IgD-negative memory B cell (primary cell): Measurements from ENCODE around the gene ATOX1. TPM values are rescaled to one million over a fixed set of nuclear protein-coding genes. Genes with fewer than 3 reads are reported as not detected.

Experiments
- H3K27ac Mint-ChIP-seq, 3 donors: one replicate each; pipeline ENCODE4 v1.8.0; 2020 to 2022; ENCODE audit warnings: mild to moderate bottlenecking in 3 of 3, mixed read lengths in 3 of 3, moderate library complexity in 1 of 3
- H3K27me3 Mint-ChIP-seq: one replicate; pipeline ENCODE4 v1.8.0; 2021; ENCODE audit warnings: mixed read lengths
- H3K36me3 Mint-ChIP-seq: one replicate; pipeline ENCODE4 v1.8.0; 2020; ENCODE audit warnings: mild to moderate bottlenecking, mixed read lengths
- H3K4me1 Mint-ChIP-seq, 3 donors: one replicate each; pipeline ENCODE4 v1.8.0; 2020 to 2022; ENCODE audit warnings: mixed read lengths in 3 of 3, mild to moderate bottlenecking in 1 of 3
- H3K4me3 Mint-ChIP-seq, 4 donors: one replicate each; pipeline ENCODE4 v1.8.0; 2020 to 2022; ENCODE audit warnings: mild to moderate bottlenecking in 4 of 4, mixed read lengths in 4 of 4, moderate library complexity in 3 of 4
- H3K9me3 Mint-ChIP-seq, 3 donors: one replicate each; pipeline ENCODE4 v1.8.0; 2020 to 2021; ENCODE audit warnings: mixed read lengths in 3 of 3, mild to moderate bottlenecking in 1 of 3
- polyA plus RNA-seq: library from polyadenylated mRNA; unstranded; fragments of 300-500 nt; fragmentation: Illumina TruSeq; gene quantifications from one replicate; pipeline ENCODE4 v1.2.3, GENCODE V29; 2021

The ATOX1 gene
- polyA plus RNA-seq, 1 donor from 2014 or later, result 76.2 TPM

- H3K4me1 Mint-ChIP-seq, result peaks cover 14 to 30% (median 15%) of the 10 kb centered on the region in 3 donors
- H3K27me3 Mint-ChIP-seq, result no peaks in the 10 kb centered on the region
- H3K36me3 Mint-ChIP-seq, result peaks cover 6% of the 10 kb centered on the region
- H3K27ac Mint-ChIP-seq, result peak overlapping the region; percentile 93 to 97 (median 96)
- H3K4me3 Mint-ChIP-seq, result peak overlapping the region in 3 of 4 donors; percentile 9 to 87 (median 80)
- no peaks in the 10 kb centered on the region for H3K9me3 Mint-ChIP-seq
These were observed 8.3 kb downstream of the ATOX1 start for GRCh38 chr5:151750121-151750520.

- Mint-ChIP-seq H3K27me3 (no peaks in the 10 kb centered on the region), H3K4me1 (peaks cover 20 to 29% (median 24%) of the 10 kb centered on the region in 3 donors), H3K36me3 (peaks cover 2% of the 10 kb centered on the region)
These were observed 13.2 kb downstream of the ATOX1 start for GRCh38 chr5:151745071-151745705.

GRCh38 chr5:151743530-151743929, 14.9 kb downstream of the ATOX1 start:
- no peaks in the 10 kb centered on the region for H3K27me3 Mint-ChIP-seq
- H3K4me1 Mint-ChIP-seq, result peaks cover 14 to 26% (median 17%) of the 10 kb centered on the region in 3 donors
- no peaks in the 10 kb centered on the region for H3K36me3 Mint-ChIP-seq
- peak overlapping the region in 2 of 3 donors; percentile 18 to 42 for H3K27ac Mint-ChIP-seq
- no peaks in the 10 kb centered on the region for H3K9me3 Mint-ChIP-seq
- H3K4me3 Mint-ChIP-seq, result no peak overlapping the region

More at GRCh38 chr5:151745071-151745705, 13.2 kb downstream of the ATOX1 start:
- Mint-ChIP-seq H3K9me3 (no peaks in the 10 kb centered on the region), H3K4me3 (peak overlapping the region in 2 of 4 donors; percentile 33 to 39), H3K27ac (peak overlapping the region; percentile 5 to 92 (median 74))

- H3K36me3 Mint-ChIP-seq, result no peaks in the 10 kb centered on the region
- no peaks in the 10 kb centered on the region for H3K9me3 Mint-ChIP-seq
- peaks cover 14 to 26% (median 17%) of the 10 kb centered on the region in 3 donors for H3K4me1 Mint-ChIP-seq
- H3K27ac Mint-ChIP-seq, result peak overlapping the region in 1 of 3 donors; percentile 82
- H3K27me3 Mint-ChIP-seq, result no peaks in the 10 kb centered on the region
- H3K4me3 Mint-ChIP-seq, result no peak overlapping the region
These were observed 15.5 kb downstream of the ATOX1 start for GRCh38 chr5:151742870-151743294.

GRCh38 chr5:151741678-151742423, 16.6 kb downstream of the ATOX1 start:
- H3K9me3 Mint-ChIP-seq, result no peaks in the 10 kb centered on the region
- peaks cover 14 to 25% (median 17%) of the 10 kb centered on the region in 3 donors for H3K4me1 Mint-ChIP-seq
- H3K36me3 Mint-ChIP-seq, result peaks cover 5% of the 10 kb centered on the region
- H3K27ac Mint-ChIP-seq, result no peak overlapping the region
- no peaks in the 10 kb centered on the region for H3K27me3 Mint-ChIP-seq
- H3K4me3 Mint-ChIP-seq, result no peak overlapping the region

- Mint-ChIP-seq H3K9me3 (no peaks in the 10 kb centered on the region), H3K27ac (peak overlapping the region in 1 of 3 donors; percentile 67), H3K4me1 (peaks cover 10 to 21% (median 17%) of the 10 kb centered on the region in 3 donors), H3K27me3 (no peaks in the 10 kb centered on the region), H3K4me3 (peak overlapping the region in 1 of 4 donors; percentile 7), H3K36me3 (peaks cover 6% of the 10 kb centered on the region)
These were observed 17.5 kb downstream of the ATOX1 start for GRCh38 chr5:151740958-151741373.

- Mint-ChIP-seq H3K9me3 (no peaks in the 10 kb centered on the region), H3K4me3 (peak overlapping the region in 1 of 4 donors; percentile 7), H3K36me3 (peaks cover 6% of the 10 kb centered on the region), H3K27ac (peak overlapping the region in 1 of 3 donors; percentile 67), H3K4me1 (peaks cover 10 to 17% (median 17%) of the 10 kb centered on the region in 3 donors), H3K27me3 (no peaks in the 10 kb centered on the region)
These were observed 18.0 kb downstream of the ATOX1 start for GRCh38 chr5:151740336-151740942.

GRCh38 chr5:151739939-151740335, 18.5 kb downstream of the ATOX1 start:
- Mint-ChIP-seq H3K9me3 (no peaks in the 10 kb centered on the region), H3K4me1 (peaks cover 5 to 17% (median 12%) of the 10 kb centered on the region in 3 donors), H3K27me3 (no peaks in the 10 kb centered on the region), H3K36me3 (peaks cover 6% of the 10 kb centered on the region), H3K4me3 (peak overlapping the region in 1 of 4 donors; percentile 55), H3K27ac (no peak overlapping the region)

GRCh38 chr5:151739395-151739794, 19.0 kb downstream of the ATOX1 start:
- Mint-ChIP-seq H3K36me3 (peaks cover 9% of the 10 kb centered on the region), H3K4me3 (no peak overlapping the region), H3K9me3 (no peaks in the 10 kb centered on the region), H3K4me1 (peaks cover 5 to 17% (median 9%) of the 10 kb centered on the region in 3 donors), H3K27me3 (no peaks in the 10 kb centered on the region), H3K27ac (no peak overlapping the region)

GRCh38 chr5:151738125-151738848, 20.1 kb downstream of the ATOX1 start:
- H3K4me3 Mint-ChIP-seq, result no peak overlapping the region

GRCh38 chr5:151737431-151737830, 21.0 kb downstream of the ATOX1 start:
- Mint-ChIP-seq H3K4me1 (peaks cover 5 to 9% (median 7%) of the 10 kb centered on the region in 3 donors), H3K27me3 (no peaks in the 10 kb centered on the region), H3K27ac (no peak overlapping the region), H3K9me3 (no peaks in the 10 kb centered on the region), H3K36me3 (peaks cover 9% of the 10 kb centered on the region), H3K4me3 (no peak overlapping the region)

More at GRCh38 chr5:151738125-151738848, 20.1 kb downstream of the ATOX1 start:
- Mint-ChIP-seq H3K36me3 (peaks cover 9% of the 10 kb centered on the region), H3K4me1 (peaks cover 5 to 9% (median 9%) of the 10 kb centered on the region in 3 donors), H3K9me3 (no peaks in the 10 kb centered on the region), H3K27me3 (no peaks in the 10 kb centered on the region), H3K27ac (peak overlapping the region in 1 of 3 donors; percentile 73)

GRCh38 chr5:151735646-151736045, 22.8 kb downstream of the ATOX1 start:
- Mint-ChIP-seq H3K4me3 (no peak overlapping the region), H3K27me3 (no peaks in the 10 kb centered on the region), H3K36me3 (peaks cover 9% of the 10 kb centered on the region), H3K9me3 (no peaks in the 10 kb centered on the region), H3K4me1 (peaks cover under 1 to 6% (median 2%) of the 10 kb centered on the region in 3 donors), H3K27ac (no peak overlapping the region)

GRCh38 chr5:151734064-151734408, 24.4 kb downstream of the ATOX1 start:
- H3K4me3 Mint-ChIP-seq, result no peak overlapping the region
- peaks cover 2 to 12% (median 6%) of the 10 kb centered on the region in 3 donors for H3K9me3 Mint-ChIP-seq
- no peaks in the 10 kb centered on the region for H3K4me1 Mint-ChIP-seq
- no peak overlapping the region for H3K27ac Mint-ChIP-seq
- no peaks in the 10 kb centered on the region for H3K27me3 Mint-ChIP-seq
- H3K36me3 Mint-ChIP-seq, result peaks cover 15% of the 10 kb centered on the region

- Mint-ChIP-seq H3K36me3 (peaks cover 15% of the 10 kb centered on the region), H3K27ac (no peak overlapping the region), H3K4me1 (no peaks in the 10 kb centered on the region), H3K4me3 (no peak overlapping the region), H3K9me3 (peaks cover 2 to 12% (median 6%) of the 10 kb centered on the region in 3 donors), H3K27me3 (no peaks in the 10 kb centered on the region)
These were observed 24.9 kb downstream of the ATOX1 start for GRCh38 chr5:151733358-151734063.
